GM21717 (cell line): Measurements from ENCODE around the gene UBE2V1.

Experiments used
- ATAC-seq: cut with Tn5 transposase; IDR thresholded peaks from one replicate; pipeline ENCODE4 v1.9.1; 2021; ENCODE audit warnings: mild to moderate bottlenecking, moderate library complexity; ENCODE audit not compliant: unreplicated experiment

UBE2V1 gene

DNA sequence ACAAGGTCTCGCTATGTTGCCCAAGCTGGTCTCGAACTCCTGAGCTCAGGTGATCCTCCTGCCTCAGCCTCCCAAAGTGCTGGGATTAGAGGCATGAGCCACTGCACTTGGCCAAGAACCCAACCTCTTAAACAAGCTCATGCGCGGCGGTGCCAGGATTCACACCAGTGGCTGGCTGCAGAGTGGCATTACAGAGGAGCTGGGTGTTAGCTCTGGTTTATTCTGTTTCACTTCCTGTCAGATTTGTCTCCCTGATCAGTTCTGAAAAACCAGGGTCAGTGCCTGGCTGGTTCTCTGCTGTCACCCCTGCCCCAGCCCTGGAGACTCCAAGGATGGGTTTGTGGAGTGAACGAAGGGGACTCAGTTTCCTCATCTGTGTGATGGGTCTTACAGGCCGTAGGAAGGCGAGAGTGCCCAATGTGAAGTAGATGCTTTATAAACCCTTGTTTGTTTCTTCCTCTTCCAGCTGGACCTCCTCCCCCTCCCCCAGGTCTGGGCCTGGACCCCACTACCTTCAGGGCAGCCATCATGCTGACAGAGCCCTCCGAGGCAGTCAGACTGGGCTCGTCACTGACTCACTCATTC is 63.4 kb downstream of the UBE2V1 start:
- no peak for ATAC-seq

DNA sequence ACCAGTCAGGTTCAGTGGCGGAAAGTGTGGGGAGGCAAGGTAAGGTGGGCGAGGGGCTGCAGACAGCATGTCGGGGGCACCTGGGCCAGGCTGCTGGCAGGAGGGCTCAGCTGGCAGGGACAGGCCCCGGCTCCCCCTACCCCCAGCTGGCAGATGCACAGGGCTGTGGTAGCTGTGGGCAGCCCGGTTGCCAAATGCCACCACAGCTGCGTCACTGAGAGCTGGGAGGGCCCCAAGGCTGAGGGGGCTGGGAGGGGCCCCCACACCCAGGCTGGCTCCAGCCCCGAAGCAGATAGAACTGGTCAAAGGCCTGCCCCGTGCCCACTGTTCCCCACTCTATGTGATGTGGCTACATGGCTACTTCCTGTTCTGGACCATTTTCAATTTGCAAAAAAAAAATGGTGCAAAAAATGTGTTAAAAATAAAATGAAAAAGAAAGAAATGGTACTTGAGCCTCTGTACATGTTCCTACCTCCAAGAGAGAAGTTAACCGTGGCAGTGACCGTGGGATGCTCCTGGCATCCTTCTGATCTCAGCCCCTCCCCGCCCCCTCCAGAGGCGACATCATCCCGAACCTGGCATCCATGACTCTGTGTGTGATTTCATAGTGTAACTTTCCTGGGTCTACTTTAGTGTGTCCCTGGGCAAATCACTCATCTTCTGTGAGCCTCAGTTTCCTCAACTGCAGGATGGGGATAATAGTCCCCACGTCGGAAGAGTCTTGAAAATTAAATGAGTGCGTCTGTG is 64.4 kb downstream of the UBE2V1 start:
- no peak for ATAC-seq

- no peak for ATAC-seq
Observed at GRCh38 chr20:50044353-50044960, 68.5 kb downstream of the UBE2V1 start.

DNA sequence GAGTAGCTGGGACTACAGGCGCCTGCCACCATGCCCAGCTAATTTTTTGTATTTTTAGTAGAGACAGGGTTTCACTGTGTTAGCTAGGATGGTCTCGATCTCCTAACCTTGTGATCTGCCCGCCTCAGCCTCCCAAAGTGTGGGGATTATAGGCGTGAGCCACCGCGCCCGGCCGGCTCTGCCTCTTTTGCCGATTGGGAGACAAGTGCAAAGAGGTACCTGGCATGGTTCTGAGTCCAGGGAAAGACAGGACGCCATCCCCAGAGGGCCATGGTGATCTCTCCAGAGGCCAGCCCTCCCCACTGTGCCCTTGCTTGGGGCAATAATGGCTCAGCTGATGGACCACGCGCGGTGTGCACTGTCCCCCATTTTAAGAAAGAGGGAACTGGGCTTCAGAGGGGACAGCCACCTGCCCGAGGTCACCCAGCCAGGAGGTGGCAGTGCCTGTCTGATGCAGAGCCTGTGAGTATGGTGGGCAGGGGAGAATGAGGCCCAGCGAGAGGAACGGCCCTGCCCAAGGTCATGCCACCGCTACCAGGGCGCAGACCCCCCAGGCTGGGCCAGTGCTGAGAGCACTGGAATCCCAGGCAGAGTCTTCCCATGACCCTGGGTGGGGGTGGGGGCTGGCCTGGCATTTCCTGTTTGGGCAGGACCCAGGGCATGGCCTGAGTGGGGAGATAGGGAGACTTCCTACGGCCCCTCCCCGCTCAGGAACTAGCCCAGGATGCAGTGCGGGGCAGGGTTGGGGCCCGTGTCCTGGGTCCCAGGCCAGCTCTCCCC is 69.2 kb downstream of the UBE2V1 start:
- no peak for ATAC-seq

GRCh38 chr20:50042370-50043313 is 70.3 kb downstream of the UBE2V1 start:
- ATAC-seq, result no peak

DNA sequence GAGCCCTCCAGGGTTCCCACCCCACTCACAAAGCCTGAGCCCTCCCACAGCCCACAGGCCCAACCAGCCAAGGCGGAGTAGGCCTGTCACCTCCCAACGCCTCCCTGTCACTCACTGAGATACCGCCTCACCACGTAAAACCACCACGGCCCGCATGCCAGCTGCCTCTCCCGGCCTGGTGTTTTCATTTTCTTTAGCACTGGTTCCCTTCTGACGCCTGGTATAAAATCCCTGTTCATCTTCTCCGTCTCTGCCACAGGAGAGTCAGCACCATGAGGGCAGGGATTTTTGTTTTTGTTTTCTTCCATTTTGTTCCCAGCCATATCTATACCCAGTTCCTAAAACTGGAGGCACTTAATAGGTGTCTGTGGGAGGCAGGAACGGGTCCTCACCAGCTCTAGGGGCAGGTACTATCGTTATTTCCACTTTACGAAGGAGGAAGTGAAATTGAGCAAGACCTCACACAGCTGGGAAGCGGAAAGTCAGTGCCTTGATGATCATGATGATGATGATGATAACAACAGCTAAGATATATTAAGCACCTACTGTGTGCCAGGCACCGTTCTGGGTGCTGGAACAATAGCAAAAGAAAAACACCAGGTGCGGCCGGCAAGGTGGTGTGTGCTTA is 71.6 kb downstream of the UBE2V1 start:
- peak; percentile 57 for ATAC-seq

DNA sequence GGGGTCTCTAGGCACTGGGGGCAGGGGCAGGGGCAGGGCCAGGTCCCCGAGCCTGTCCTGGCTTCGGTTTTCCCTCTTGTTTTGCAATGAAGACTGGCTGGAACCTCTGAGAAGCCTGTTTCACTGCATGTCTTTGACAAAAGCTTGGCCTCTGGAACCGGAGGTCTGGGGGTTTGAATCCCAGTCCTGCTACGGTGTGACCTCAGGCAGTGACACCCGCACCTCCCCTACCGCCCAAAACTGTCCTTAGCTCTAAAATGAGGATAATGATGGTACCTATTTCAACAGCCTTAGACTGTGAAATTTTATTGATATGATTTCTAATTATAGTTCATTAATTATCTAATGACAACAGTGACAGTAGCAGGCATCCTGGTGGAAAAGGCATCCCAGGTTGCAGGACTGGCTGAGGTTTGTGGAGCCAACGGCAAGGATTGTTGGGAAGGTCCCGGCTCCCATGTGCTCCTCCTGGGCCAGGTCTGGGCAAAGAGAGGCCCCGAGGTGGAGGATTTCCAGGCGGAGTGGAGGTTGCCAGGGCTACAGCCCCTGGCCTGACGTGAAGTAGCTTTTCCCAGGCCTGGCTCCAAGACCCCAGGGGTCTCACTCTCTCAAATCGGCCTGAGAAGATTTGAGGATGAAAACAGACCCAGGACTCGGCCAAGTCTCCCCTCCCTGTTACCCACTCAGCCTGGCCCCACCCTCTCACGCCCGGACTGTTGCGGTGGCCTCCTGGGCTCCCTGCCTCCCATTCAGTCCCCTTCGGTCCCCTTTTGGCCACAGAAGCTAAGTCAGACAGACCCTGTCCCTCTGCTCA is 72.3 kb downstream of the UBE2V1 start:
- ATAC-seq, result no peak

GRCh38 chr20:50039706-50040431 is 73.1 kb downstream of the UBE2V1 start:
- no peak for ATAC-seq

DNA sequence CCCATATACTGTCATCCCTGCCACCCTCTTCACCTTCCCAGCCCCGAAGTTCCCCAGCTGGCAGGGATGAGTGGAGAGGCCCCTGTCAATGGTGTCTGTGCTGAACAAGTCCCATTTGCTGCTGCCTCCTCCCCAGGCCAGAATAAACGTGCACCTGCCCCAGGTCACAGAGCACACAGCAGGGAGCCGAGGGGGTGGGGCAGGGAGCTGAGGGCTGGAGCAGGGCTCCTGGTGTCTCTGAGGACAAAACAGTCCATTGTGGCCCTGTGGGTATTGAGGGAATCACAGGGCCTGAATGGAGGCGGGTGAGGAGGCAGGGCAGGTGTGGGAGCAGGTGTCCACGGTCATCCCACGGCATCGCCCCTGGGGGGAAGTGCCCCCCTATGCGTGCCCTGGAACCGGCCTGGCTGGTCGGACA is 74.4 kb downstream of the UBE2V1 start:
- ATAC-seq, result no peak

- ATAC-seq, result no peak
Observed at GRCh38 chr20:50038169-50038568, 74.8 kb downstream of the UBE2V1 start.

DNA sequence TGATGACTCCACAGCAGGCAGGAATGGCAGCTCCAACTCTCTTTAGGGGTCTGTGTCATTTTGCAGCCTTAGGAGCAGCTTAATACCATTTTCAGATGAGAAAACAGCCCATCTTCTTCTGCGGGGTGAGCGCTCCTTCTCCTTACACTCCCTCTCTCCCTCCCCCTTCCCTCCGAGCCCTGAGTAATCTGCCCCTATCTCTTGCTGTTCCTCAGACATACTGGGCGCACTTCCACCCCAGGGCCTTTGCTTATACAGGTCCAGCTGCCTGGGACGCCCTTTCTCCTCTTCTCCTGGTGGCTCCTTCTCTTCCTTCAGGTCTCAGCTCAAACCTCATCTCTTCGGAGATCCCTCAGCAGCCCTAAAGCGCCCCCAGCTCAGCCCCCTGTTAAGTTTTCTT is 75.4 kb downstream of the UBE2V1 start:
- ATAC-seq, result no peak

GRCh38 chr20:50037123-50037522 is 75.8 kb downstream of the UBE2V1 start:
- ATAC-seq, result no peak

GRCh38 chr20:50036703-50037102 is 76.2 kb downstream of the UBE2V1 start:
- no peak for ATAC-seq

- ATAC-seq, result no peak
Observed at GRCh38 chr20:50034567-50035180, 78.3 kb downstream of the UBE2V1 start.

DNA sequence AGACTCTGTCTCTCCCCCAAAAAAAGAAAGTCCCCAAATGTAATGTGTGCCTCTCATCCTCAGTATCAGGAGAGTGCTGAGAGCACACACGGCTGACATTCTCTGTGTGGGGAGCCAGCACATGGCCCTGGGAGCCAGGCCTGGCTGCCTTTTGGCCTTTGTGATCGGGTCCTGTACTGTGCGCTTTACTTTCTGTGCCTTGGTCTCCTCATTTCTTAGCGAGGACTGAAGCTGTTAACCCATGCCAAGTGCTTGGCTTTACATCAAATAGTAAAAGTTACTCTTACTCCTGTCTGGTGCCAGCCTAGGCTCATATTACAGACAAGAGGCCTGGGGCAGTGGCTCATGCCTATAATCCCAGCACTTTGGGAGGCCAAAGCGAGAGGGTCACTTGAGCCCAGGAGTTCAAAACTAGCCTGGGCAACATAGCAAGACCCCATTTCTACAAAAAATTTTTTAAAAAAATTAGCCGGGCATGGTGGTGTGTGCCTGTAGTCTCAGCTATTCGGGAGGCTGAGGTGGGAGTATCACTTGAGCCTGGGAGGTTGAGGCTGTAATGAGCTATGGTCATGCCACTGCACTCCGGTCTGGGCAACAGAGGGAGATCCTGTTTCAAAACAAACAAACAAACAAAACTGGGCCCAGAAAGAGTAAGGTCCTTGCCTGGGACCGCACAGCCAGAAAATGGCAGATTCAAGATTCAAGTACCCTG is 79.8 kb downstream of the UBE2V1 start:
- no peak for ATAC-seq
